GM19239 (cell line): ENCODE measurements around the gene CLCN7.

ENCODE experiments used
- DNase-seq: peaks from one replicate; pipeline ENCODE4 v3.0.0; 2011; ENCODE audit warnings: low spot score; ENCODE audit not compliant: insufficient read length
- FAIRE-seq: peaks from 2 replicates; lab custom pipeline; 2011; peaks lifted over from hg19 to GRCh38; lab: Jason Lieb, UNC

The CLCN7 gene

DNA sequence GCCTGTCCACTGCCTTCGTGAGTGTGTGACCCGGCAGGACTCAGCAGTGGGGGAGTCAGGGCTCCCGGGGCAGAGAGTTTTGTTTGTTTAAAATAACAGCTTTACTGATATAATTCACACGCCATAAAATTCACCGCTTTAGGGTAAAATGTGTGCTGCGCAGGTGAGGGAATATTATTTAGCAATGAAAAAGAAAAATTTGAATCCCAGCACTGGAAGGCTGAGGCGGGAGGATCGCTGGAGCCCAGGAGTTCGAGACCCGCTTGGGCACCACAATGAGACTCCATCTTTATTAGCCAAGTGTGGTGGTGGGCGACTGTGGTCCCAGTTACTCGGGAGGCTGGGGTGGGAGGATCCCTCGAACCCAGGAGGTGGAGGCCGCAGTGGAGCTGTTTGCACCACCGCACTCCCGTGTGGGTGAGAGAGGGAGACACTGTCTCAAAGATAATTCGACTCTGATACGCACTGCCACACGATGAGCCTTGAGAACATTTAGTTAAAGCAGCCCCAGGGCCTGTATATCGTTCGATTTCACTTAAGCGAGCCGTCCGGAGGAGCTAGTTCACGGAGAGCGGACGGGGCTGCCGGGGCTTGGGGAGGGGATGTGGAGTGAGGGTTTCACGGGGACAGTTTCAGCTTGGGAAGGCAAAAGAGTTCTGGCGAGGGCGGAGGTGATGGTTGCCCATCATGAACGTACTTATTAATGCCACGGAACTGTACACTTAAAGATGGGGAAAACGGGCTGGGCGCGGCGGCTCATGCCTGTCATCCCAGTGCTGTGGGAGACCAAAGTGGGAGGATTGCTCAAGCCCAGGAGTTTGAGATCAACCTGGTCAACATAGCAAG lies 28.5 kb upstream of the CLCN7 start:
- DNase-seq, result no peak
- FAIRE-seq, result no peak

DNA sequence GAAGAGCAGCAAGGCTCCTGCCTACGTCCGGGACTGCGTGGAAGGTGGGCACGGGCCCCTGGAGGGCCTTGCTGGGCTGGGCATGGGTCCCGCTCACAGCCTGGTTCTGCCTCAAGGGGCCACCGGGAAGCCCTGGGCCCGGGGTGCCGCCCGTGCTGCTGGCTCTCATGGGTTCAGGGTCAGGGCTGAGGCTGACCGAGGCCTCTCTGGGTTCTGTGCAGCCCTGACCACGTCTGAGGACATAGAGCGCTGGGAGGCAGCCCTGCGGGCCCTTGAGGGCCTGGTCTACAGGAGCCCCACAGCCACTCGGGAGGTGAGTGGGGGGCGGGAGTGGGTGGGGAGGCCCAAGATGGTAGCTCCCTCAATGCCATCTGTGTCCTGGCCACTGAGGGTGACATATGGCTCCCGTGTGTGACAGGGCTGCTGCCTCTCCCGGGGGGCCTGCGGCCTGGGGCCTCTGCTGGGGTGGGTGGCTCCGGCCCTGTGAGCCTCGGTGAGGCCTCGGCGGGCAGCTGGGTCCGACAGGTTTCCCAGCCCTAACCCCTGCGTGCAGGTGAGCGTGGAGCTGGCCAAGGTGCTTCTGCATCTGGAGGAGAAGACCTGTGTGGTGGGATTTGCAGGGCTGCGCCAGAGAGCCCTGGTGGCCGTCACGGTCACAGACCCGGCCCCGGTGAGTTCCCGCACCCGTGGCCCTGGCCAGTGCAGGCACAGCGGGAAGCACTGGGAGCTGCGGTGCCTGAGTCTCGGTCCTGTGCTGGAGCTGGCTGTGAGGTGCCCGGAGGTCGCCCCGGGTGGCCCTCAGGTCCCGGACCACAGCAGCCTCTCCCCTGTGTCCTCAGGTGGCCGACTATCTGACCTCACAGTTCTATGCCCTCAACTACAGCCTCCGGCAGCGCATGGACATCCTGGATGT lies 27.5 kb upstream of the CLCN7 start:
- DNase-seq, result no peak
- no peak for FAIRE-seq

GRCh38 chr16:1501630-1502029 lies 26.8 kb upstream of the CLCN7 start:
- no peak for FAIRE-seq
- no peak for DNase-seq

DNA sequence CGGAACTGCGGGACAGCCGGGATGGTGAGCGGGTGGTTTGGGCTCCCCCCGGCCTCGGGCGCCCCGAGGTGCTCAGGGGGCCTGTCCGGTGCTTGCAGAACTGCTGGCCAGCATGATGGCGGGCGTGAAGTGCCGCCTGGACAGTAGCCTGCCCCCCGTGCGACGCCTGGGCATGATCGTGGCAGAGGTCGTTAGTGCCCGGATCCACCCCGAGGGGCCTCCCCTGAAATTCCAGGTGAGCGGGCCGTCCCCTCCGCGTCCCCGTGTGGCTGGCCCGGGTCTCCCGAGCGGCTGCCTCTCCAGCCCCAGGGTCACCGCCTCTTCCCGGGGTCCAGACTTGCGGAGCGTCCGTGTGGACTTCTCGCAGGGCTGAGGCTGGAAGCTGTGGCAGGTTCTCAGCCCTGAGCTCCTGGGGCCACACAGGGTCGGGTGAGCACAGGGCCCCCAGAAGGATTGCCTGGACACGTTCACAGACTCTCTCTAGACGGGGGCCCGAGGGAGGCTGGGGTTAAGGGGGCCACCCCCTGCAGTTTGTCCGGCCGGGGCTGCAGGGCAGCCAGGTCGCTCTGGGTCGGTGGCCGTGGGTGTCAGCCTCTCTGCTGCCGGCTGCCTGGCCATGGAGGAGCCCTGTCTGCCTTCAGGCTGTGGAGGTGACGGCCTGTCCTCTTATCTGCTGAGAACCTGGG lies 25.8 kb upstream of the CLCN7 start:
- no peak for DNase-seq
- FAIRE-seq, result no peak

DNA sequence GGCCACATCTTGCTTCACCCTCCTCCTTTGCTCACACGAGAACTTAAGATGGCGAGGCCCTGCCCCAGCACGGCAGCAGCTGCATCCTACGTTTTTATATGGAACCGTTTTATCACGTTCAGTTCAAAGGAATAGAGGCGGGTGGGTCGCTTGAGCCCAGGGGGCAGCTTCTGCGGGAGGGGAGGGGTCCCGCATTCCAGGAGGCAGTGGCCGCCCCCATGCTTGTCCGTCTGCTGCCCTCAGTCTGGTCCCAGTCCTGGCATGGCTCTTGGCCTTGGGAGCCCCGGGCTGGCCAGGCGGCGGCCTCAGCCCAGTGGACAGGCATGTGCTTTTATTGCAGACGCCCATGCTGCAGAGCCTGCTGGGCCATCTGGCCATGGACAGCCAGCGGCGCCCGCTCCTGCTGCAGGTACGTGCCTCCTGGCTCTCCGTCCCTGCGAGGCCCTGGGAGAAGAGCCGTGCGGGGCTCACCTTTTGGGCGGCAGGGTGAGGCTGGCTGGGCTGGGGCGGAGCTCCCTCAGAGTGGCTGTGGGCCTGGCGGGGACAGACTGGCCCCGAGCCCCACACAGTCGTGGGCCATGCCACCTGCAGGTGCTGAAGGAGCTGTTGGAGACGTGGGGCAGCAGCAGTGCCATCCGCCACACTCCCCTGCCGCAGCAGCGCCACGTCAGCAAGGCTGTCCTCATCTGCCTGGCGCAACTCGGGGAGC lies 25.1 kb upstream of the CLCN7 start:
- DNase-seq, result no peak
- no peak for FAIRE-seq

- DNase-seq (no peak), FAIRE-seq (no peak)
These were observed 24.3 kb upstream of the CLCN7 start for GRCh38 chr16:1498899-1499676.

DNA sequence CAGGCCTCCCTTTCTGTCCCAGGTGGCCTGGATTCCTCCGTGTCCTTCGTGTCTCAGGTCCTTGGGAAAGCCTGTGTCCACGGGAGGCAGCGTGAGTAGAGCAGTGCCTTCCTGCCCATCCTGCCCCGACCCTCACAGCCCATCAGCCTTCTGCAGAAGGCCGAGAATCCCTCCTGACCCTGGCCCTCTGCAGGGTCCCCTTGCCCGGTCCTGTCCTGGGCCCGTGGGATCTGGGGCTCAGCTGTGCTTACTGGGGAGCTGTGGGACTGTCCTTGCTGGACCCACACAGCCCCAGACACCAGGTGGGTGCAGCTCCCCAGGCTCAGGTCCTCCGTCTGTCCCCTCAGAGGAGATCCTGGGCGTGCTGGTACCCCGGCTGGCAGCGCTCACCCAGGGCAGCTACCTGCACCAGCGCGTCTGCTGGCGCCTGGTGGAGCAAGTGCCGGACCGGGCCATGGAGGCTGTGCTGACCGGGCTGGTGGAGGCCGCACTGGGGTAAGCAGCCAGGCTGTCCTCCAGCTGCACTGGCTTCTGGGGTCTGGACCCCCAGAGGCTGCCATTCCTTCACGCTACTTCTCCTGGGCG lies 22.3 kb upstream of the CLCN7 start:
- no peak for DNase-seq
- no peak for FAIRE-seq

DNA sequence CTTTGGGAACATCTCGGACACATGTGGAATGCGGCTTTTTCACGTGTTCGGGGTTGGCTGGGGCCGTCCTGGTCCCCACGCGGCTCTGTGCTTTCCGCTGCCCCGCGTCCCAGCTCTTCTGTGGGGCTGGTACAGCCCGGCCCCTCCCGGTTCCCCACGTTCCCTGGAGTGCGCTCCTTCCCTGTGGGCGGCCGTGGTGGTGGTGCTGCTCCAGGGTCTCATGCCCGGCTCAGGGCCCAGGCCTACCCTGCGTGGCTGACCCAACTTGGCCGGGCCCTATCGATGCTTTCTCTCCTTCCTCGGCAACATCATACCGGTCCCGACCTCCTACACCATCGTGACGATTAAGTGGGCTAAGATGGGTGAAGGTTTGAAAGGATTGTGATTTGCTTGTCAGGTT lies 21.6 kb upstream of the CLCN7 start:
- DNase-seq, result no peak
- no peak for FAIRE-seq

- DNase-seq, result no peak
- no peak for FAIRE-seq
These were observed 21.0 kb upstream of the CLCN7 start for GRCh38 chr16:1495889-1496262.

DNA sequence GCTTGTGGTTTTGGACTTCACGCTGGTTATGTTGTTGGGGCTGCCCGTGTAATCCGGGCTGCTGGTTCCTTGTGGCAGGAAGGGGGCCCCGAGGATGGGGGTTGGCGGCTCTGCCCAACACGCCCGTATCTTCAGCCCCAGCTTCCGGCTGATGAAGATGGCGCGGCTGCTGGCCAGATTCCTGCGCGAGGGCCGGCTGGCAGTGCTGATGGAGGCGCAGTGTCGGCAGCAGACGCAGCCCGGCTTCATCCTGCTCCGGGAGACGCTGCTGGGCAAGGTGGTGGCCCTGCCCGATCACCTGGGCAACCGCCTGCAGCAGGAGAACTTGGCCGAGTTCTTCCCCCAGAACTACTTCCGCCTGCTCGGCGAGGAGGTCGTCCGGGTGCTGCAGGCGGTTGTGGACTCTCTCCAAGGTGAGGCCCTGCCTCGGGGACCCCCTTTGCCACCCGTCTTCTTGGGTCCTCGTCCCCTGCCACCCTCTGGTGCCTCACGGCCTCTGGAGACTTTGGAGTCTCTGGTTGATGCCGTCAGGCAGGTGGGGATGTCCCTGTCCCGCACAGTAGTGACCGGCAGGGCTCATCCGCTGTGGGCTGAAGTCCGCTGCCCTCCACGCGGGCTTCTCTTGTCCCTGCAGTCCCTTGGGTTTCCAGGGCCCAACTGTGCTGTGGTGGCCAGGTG lies 20.5 kb upstream of the CLCN7 start:
- no peak for DNase-seq
- no peak for FAIRE-seq

DNA sequence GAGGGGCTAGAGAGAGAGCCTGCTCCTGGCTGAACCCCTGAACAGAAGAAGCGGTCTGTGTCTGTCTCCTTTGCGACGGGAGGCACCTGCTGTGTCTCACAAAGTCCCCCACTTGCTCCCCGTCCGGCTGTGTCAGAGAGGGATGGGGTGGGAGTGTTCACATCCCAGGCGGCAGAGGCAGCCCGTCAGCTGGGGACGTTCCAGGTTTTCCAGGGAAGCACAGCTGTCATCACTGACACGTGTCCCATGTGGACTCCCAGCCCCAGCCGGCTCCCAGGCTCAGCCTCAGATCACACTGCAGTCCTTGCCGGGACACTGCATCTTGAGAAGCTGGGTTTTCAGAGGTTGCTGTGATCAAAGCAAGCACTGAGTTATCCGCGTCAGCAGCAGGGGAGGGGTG lies 19.9 kb upstream of the CLCN7 start:
- no peak for FAIRE-seq
- DNase-seq, result no peak

GRCh38 chr16:1494129-1494640 lies 19.4 kb upstream of the CLCN7 start:
- DNase-seq (no peak), FAIRE-seq (no peak)

- FAIRE-seq, result peak; percentile 53
- DNase-seq, result peak; percentile 64
These were observed 18.9 kb upstream of the CLCN7 start for GRCh38 chr16:1493746-1494094.

- FAIRE-seq, result peak; percentile 97
- DNase-seq, result peak; percentile 97
These were observed 18.3 kb upstream of the CLCN7 start, which contains the start of gene TELO2 for GRCh38 chr16:1492923-1493745. Gene TELO2, plus strand, starts transcription at chr16:1493360. Its CDS starts 922 bp downstream, at chr16:1494282.

- FAIRE-seq (no peak), DNase-seq (no peak)
These were observed 17.5 kb upstream of the CLCN7 start for GRCh38 chr16:1492082-1492922.

GRCh38 chr16:1491327-1491726 lies 16.5 kb upstream of the CLCN7 start:
- DNase-seq (no peak), FAIRE-seq (no peak)

- no peak for FAIRE-seq
- DNase-seq, result no peak
These were observed 14.2 kb upstream of the CLCN7 start for GRCh38 chr16:1489077-1489476.
